ENCODE data around the gene KCNG4. TPM values are rescaled to one million over a fixed set of nuclear protein-coding genes. Genes with fewer than 3 reads are reported as not detected.

KCNG4 gene
- total and polyA plus RNA-seq, 2 donors from 2014 or later, result not detected

DNA sequence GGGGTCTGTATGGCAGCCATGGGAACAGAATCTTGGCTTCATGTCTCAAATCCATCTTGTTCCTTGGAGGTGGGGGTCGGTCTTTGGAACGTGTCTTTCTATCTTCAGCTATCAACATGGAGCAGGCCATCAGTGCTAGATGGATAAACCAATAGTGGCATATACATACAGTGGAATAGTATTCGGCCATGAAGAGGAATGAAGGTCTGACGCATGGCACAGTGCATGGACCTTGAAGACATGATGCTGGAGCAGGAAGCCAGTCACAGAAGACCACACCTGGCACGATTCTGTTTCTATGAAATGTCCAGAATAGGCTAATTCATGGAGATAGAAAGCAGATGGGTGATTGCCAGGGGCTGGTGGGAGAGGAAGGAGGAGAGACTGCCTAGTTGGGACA lies 7.8 kb downstream of the KCNG4 start:
- intact Hi-C loops (cut with DNase I), result no loop called here
- no peak overlapping the region for H3K27ac ChIP-seq (ENCODE audit: low read depth in 2 of 2, low read length in 2 of 2)
- no peaks in the 10 kb centered on the region for H3K9me3 ChIP-seq (ENCODE audit: control insufficient read depth in 2 of 3, insufficient read depth in 1 of 3, low read length in 3 of 3)
- no peak for FAIRE-seq
- H3K36me3 ChIP-seq (ENCODE audit: control insufficient read depth in 2 of 3, insufficient read depth in 3 of 3, low read length in 3 of 3), result no peaks in the 10 kb centered on the region
- H3K4me3 ChIP-seq (ENCODE audit: low read length in 3 of 3), result no peak overlapping the region
- DNase-seq, result no peak
- H3K27me3 ChIP-seq (ENCODE audit: control insufficient read depth, insufficient read depth, low read length), result no peaks in the 10 kb centered on the region
- TF ChIP-seq, protein P1, sequence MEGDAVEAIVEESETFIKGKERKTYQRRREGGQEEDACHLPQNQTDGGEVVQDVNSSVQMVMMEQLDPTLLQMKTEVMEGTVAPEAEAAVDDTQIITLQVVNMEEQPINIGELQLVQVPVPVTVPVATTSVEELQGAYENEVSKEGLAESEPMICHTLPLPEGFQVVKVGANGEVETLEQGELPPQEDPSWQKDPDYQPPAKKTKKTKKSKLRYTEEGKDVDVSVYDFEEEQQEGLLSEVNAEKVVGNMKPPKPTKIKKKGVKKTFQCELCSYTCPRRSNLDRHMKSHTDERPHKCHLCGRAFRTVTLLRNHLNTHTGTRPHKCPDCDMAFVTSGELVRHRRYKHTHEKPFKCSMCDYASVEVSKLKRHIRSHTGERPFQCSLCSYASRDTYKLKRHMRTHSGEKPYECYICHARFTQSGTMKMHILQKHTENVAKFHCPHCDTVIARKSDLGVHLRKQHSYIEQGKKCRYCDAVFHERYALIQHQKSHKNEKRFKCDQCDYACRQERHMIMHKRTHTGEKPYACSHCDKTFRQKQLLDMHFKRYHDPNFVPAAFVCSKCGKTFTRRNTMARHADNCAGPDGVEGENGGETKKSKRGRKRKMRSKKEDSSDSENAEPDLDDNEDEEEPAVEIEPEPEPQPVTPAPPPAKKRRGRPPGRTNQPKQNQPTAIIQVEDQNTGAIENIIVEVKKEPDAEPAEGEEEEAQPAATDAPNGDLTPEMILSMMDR (IDR thresholded peaks at IDR 0.05; ENCODE audit: borderline replicate concordance, extremely low read depth, insufficient read depth), result no peak
- no peak overlapping the region for H3K9ac ChIP-seq (ENCODE audit: low read length in 3 of 3)
- peaks cover 0 to 8% (median 0%) of the 10 kb centered on the region in 3 donors for H3K4me1 ChIP-seq (ENCODE audit: control insufficient read depth in 2 of 3, insufficient read depth in 2 of 3, low read depth in 1 of 3, low read length in 3 of 3)

DNA sequence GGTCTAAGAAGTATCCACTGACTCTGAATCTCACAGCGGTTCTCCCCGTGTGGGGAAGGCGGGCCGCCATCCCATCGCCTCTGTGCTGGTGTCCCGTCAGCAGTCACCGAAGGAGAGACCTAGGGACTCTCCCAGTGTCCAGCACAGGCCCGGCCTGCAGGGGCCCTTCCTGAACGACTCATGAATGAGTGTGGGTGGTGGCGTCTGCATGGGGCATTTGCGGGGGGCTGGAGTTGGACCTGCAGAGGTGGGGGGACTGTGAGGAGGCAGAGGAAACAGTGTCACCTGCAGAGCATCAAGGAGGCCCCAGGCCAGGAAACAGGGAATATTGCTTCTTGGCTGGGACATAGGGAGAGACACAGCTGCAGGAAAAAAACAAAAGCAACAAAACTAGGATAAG lies 10.3 kb downstream of the KCNG4 start:
- Histone ChIP-seq H3K4me1 (ENCODE audit: control insufficient read depth in 2 of 3, insufficient read depth in 2 of 3, low read depth in 1 of 3, low read length in 3 of 3) (peaks cover 0 to 8% (median 0%) of the 10 kb centered on the region in 3 donors), H3K27me3 (ENCODE audit: control insufficient read depth, insufficient read depth, low read length) (no peaks in the 10 kb centered on the region), H3K9me3 (ENCODE audit: control insufficient read depth in 2 of 3, insufficient read depth in 1 of 3, low read length in 3 of 3) (no peaks in the 10 kb centered on the region), H3K4me3 (ENCODE audit: low read length in 3 of 3) (no peak overlapping the region), H3K9ac (ENCODE audit: low read length in 3 of 3) (no peak overlapping the region), H3K27ac (ENCODE audit: low read depth in 2 of 2, low read length in 2 of 2) (no peak overlapping the region), H3K36me3 (ENCODE audit: control insufficient read depth in 2 of 3, insufficient read depth in 3 of 3, low read length in 3 of 3) (no peaks in the 10 kb centered on the region)
- intact Hi-C loops (cut with DNase I), result no loop called here
- TF ChIP-seq, protein P1 (IDR thresholded peaks at IDR 0.05; ENCODE audit: borderline replicate concordance, extremely low read depth, insufficient read depth), result no peak
- no peak for FAIRE-seq
- DNase-seq, result no peak

DNA sequence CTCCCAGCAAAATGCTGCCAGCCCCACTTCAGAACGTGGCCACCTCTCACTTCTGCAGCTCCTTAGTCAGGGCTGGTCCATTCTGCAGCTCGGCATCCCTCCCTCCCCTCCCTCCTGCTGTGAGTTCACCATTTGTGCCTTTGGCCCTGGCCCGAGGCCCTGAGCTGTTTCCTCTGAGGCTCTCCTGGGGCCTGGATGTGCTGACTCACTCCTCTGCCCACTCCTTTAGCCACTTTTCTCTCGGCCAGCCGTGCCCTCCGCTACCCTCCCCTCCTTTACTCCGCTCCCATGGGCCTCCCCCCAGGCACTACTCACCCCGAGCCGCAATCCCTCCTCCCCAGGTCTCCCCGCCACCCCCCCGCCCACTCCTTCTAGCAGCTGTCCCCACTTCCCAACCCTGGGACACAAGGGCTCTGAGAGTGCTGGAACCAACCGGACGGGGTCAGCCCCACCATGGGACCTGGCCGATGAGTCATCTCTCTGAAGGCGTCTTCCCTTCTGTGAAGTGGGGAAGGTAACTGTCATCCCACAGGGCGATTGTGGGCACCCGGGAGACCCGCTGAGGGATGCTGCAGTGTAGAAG lies 11.5 kb downstream of the KCNG4 start:
- peaks cover 0 to 8% (median 0%) of the 10 kb centered on the region in 3 donors for H3K4me1 ChIP-seq (ENCODE audit: control insufficient read depth in 2 of 3, insufficient read depth in 2 of 3, low read depth in 1 of 3, low read length in 3 of 3)
- H3K9ac ChIP-seq (ENCODE audit: low read length in 3 of 3), result no peak overlapping the region
- H3K27me3 ChIP-seq (ENCODE audit: control insufficient read depth, insufficient read depth, low read length), result no peaks in the 10 kb centered on the region
- no peak overlapping the region for H3K4me3 ChIP-seq (ENCODE audit: low read length in 3 of 3)
- H3K9me3 ChIP-seq (ENCODE audit: control insufficient read depth in 2 of 3, insufficient read depth in 1 of 3, low read length in 3 of 3), result no peaks in the 10 kb centered on the region
- FAIRE-seq (no peak), DNase-seq (peak in 2 of 5 donors; percentile 47 to 92)
- H3K27ac ChIP-seq (ENCODE audit: low read depth in 2 of 2, low read length in 2 of 2), result no peak overlapping the region
- TF ChIP-seq, protein P1 (IDR thresholded peaks at IDR 0.05; ENCODE audit: borderline replicate concordance, extremely low read depth, insufficient read depth), result no peak
- no peaks in the 10 kb centered on the region for H3K36me3 ChIP-seq (ENCODE audit: control insufficient read depth in 2 of 3, insufficient read depth in 3 of 3, low read length in 3 of 3)
- intact Hi-C loops (cut with DNase I), result no loop called here

DNA sequence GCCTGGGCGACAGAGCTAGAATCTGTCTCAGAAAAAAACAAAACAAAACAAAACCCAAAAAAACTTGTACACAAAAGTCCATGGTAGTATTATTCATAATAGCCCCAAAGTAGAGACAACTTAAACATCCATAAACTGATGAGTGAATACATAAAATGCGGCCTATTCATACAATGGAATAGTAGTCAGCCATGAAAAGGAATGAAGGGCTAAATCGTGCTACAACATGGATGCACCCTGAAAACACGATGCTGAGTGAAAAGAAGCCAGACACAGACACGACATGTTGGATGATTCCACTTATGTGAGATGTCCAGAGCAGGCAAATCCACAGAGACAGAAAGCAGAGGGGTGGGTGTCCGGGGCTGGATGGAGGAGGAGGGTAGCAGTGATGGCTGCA lies 12.3 kb downstream of the KCNG4 start:
- Histone ChIP-seq H3K27ac (ENCODE audit: low read depth in 2 of 2, low read length in 2 of 2) (no peak overlapping the region), H3K9me3 (ENCODE audit: control insufficient read depth in 2 of 3, insufficient read depth in 1 of 3, low read length in 3 of 3) (no peaks in the 10 kb centered on the region), H3K4me1 (ENCODE audit: control insufficient read depth in 2 of 3, insufficient read depth in 2 of 3, low read depth in 1 of 3, low read length in 3 of 3) (peaks cover 0 to 8% (median 0%) of the 10 kb centered on the region in 3 donors), H3K4me3 (ENCODE audit: low read length in 3 of 3) (no peak overlapping the region), H3K9ac (ENCODE audit: low read length in 3 of 3) (no peak overlapping the region), H3K27me3 (ENCODE audit: control insufficient read depth, insufficient read depth, low read length) (no peaks in the 10 kb centered on the region), H3K36me3 (ENCODE audit: control insufficient read depth in 2 of 3, insufficient read depth in 3 of 3, low read length in 3 of 3) (no peaks in the 10 kb centered on the region)
- no peak for FAIRE-seq
- no peak for DNase-seq
- TF ChIP-seq, protein P1 (IDR thresholded peaks at IDR 0.05; ENCODE audit: borderline replicate concordance, extremely low read depth, insufficient read depth), result no peak
- intact Hi-C loops (cut with DNase I), result no loop called here
